ENCODE results near the gene CHRNA1. TPM values are rescaled to one million over a fixed set of nuclear protein-coding genes. Genes with fewer than 3 reads are reported as not detected.

Gene CHRNA1
- total RNA-seq, 1 experiment from 2014 or later = not detected

DNA sequence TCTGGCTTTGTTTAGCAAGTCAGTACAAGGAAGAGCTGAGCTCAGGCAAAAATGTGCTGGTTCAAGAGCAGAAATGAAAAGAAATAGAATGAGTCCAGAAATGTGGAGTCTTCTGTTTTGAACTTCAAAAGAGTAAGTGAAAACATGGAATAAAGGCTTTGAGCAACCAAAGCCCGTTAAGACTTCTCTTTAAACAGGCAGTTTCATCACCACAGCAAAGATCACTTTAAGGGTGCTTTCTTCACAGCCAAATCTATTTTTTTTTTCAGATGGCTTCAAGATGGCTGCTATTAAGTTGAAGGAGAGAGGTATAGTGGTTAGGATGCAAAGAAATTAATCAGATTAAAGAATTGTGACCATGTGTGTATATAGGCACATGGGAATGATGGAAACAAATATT, 2.0 kb upstream of the CHRNA1 start:
- Histone ChIP-seq H4K8ac (replicated peaks; ENCODE audit: insufficient read length, low read depth, low read length) (no peak overlapping the region), H3K79me2 (ENCODE audit: insufficient read depth, low read length) (no peaks in the 10 kb centered on the region), H2BK120ac (ENCODE audit: low read depth, low read length, poor library complexity, severe bottlenecking) (no peak overlapping the region), H3K4me2 (ENCODE audit: insufficient read depth, insufficient read length, low read length) (no peak overlapping the region), H3K27ac (ENCODE audit: insufficient read length, low read depth, low read length) (no peak overlapping the region), H2BK15ac (ENCODE audit: low read depth, low read length) (no peak overlapping the region), H2AFZ (ENCODE audit: low read length) (no peak overlapping the region), H4K5ac (ENCODE audit: insufficient read length, low read depth, low read length) (no peak overlapping the region), H2BK5ac (ENCODE audit: insufficient read length, low read length) (no peak overlapping the region), H3K4me1 (ENCODE audit: insufficient read depth, low read length) (peaks cover 7% of the 10 kb centered on the region; the same call in 1 of the 2 replicates), H4K20me1 (ENCODE audit: control insufficient read depth, insufficient read depth, insufficient read length) (no peaks in the 10 kb centered on the region), H3T11ph (ENCODE audit: low read length) (no peak overlapping the region), H2BK12ac (ENCODE audit: insufficient read length, low read depth, low read length) (no peak overlapping the region), H3K14ac (ENCODE audit: insufficient read depth, low read length) (no peak overlapping the region), H2AK5ac (ENCODE audit: insufficient read length, low read length) (no peak overlapping the region), H3K23me2 (ENCODE audit: insufficient read length, low read depth, low read length, poor library complexity, severe bottlenecking) (no peaks in the 10 kb centered on the region), H4K91ac (ENCODE audit: insufficient read length, low read depth, low read length) (no peak overlapping the region), H3K4ac (ENCODE audit: low read depth, low read length) (no peak overlapping the region), H3K56ac (ENCODE audit: insufficient read length, low read depth, low read length) (no peak overlapping the region), H3K9me3 (ENCODE audit: control insufficient read depth, low read depth, low read length) (no peaks in the 10 kb centered on the region), H2BK20ac (ENCODE audit: low read depth, low read length, poor library complexity, severe bottlenecking) (no peak overlapping the region), H3K23ac (ENCODE audit: insufficient read length, low read depth, low read length) (no peak overlapping the region), H3K9ac (ENCODE audit: extremely low read depth, insufficient read length, low read length) (no peak overlapping the region), H3K27me3 (ENCODE audit: insufficient read depth, low read length) (no peaks in the 10 kb centered on the region), H3K79me1 (ENCODE audit: insufficient read depth, low read depth, low read length, poor library complexity, severe bottlenecking) (no peaks in the 10 kb centered on the region), H3K18ac (ENCODE audit: insufficient read length, low read depth, low read length) (no peak overlapping the region)
- no peaks in the 10 kb centered on the region for H3K27me3 Mint-ChIP-seq (ENCODE audit: low read depth)
- H3K27ac Mint-ChIP-seq = no peak overlapping the region
- H3K4me3 Mint-ChIP-seq = no peak overlapping the region
- 0 out of 7 replicates have a peak, but pooled peaks cover 0 to 4% (median 0%) of the 10 kb centered on the region in 3 experiments for H3K36me3 Mint-ChIP-seq (ENCODE audit: insufficient read depth in 1 of 3, low read depth in 3 of 3)
- peaks cover 38 to 44% of the 10 kb centered on the region in 2 experiments for H3K4me1 Mint-ChIP-seq
- TF ChIP-seq, protein P1, sequence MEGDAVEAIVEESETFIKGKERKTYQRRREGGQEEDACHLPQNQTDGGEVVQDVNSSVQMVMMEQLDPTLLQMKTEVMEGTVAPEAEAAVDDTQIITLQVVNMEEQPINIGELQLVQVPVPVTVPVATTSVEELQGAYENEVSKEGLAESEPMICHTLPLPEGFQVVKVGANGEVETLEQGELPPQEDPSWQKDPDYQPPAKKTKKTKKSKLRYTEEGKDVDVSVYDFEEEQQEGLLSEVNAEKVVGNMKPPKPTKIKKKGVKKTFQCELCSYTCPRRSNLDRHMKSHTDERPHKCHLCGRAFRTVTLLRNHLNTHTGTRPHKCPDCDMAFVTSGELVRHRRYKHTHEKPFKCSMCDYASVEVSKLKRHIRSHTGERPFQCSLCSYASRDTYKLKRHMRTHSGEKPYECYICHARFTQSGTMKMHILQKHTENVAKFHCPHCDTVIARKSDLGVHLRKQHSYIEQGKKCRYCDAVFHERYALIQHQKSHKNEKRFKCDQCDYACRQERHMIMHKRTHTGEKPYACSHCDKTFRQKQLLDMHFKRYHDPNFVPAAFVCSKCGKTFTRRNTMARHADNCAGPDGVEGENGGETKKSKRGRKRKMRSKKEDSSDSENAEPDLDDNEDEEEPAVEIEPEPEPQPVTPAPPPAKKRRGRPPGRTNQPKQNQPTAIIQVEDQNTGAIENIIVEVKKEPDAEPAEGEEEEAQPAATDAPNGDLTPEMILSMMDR (conservative IDR thresholded peaks at IDR 0.05) = no peak
- DNase-seq = no peak
- WGBS (ENCODE audit: extremely low coverage, insufficient read length, low lambda C conversion rate) = no CpG with 5 or more reads among the region's 1 CpG
- no peaks in the 10 kb centered on the region; a peak in 1 of 5 replicates for H3K9me3 Mint-ChIP-seq

All from H9 (cell line).